Measurements from ENCODE around the gene LORICRIN. TPM values are rescaled to one million over a fixed set of nuclear protein-coding genes. Genes with fewer than 3 reads are reported as not detected.

The LORICRIN gene
- total RNA-seq, 1 experiment from 2014 or later, result not detected

DNA sequence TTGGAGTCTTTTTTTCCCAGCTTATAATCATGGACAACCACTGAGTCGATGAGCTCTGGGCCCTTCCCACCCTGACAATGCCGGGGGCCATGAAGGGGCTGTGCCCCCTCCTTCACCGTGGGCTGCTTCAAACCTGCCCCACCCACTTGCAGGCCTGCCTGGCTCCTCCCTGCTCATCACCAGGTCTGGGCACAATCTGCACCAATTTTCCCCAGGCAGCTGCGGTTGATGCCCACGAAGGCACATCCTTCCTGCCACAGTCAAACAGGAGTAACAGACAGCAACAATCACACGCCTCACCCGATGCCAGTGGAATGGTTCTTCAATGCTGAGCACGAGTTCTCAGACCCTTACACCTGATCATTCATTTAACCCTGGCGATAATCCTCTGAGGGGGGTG, 34.4 kb downstream of the LORICRIN start:
- no peaks in the 10 kb centered on the region for H3K27me3 ChIP-seq (ENCODE audit: control insufficient read depth, insufficient read depth, low read length)
- DNase-seq (ENCODE audit: low read depth, low spot score) (no peak), ATAC-seq (no peak)
- H3K4me1 ChIP-seq (ENCODE audit: control insufficient read depth, insufficient read depth, low read length), result no peaks in the 10 kb centered on the region
- TF ChIP-seq, protein P1, sequence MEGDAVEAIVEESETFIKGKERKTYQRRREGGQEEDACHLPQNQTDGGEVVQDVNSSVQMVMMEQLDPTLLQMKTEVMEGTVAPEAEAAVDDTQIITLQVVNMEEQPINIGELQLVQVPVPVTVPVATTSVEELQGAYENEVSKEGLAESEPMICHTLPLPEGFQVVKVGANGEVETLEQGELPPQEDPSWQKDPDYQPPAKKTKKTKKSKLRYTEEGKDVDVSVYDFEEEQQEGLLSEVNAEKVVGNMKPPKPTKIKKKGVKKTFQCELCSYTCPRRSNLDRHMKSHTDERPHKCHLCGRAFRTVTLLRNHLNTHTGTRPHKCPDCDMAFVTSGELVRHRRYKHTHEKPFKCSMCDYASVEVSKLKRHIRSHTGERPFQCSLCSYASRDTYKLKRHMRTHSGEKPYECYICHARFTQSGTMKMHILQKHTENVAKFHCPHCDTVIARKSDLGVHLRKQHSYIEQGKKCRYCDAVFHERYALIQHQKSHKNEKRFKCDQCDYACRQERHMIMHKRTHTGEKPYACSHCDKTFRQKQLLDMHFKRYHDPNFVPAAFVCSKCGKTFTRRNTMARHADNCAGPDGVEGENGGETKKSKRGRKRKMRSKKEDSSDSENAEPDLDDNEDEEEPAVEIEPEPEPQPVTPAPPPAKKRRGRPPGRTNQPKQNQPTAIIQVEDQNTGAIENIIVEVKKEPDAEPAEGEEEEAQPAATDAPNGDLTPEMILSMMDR (IDR thresholded peaks at IDR 0.05), result no peak
- TF ChIP-seq TCF7L2 (IDR thresholded peaks at IDR 0.05; ENCODE audit: low read depth, low read length), result no peak
- no peak overlapping the region for H3K4me3 ChIP-seq (ENCODE audit: low read depth in 2 of 2, low read length in 2 of 2)
- in situ Hi-C loops (cut with HindIII; ENCODE audit: low pct_unique_long_range_greater_than_20kb, low sequenced_read_pairs), result no loop called here
- no peaks in the 10 kb centered on the region for H3K36me3 ChIP-seq (ENCODE audit: control insufficient read depth, insufficient read depth, low read length)
- no peaks in the 10 kb centered on the region for H3K9me3 ChIP-seq (ENCODE audit: control insufficient read depth, insufficient read depth, low read depth, low read length)
- H3K27ac ChIP-seq (ENCODE audit: low read length), result no peak overlapping the region
- BruUV-seq (replicated peaks), result no TSS peak
- intact Hi-C loops (cut with micrococcal nuclease; ENCODE audit: unreplicated experiment), result no loop called here
- CTCF ChIA-PET, result no interaction called here
- POLR2A ChIA-PET, result no interaction called here

DNA sequence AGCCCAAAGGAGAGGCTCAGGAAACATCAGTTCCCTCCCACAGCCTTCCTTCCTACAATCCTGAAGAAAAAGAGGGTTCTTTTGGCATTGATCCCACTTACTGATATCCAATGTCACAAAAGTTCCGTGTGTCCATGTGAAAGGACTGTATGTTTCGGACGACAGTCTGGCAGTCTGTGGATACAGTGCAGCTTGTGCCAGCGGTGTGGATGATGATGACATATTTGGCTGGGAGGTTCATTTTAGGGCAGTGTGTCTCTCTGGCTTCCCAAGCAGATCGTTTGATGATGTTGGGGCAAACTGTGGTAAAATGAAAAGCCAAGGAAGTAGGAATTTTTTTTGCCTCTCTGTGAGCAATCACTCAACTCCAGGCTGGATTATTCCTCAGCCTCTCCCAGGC, 42.8 kb downstream of the LORICRIN start:
- no peak for TF ChIP-seq POLR2AphosphoS5 (IDR thresholded peaks at IDR 0.05; ENCODE audit: low read depth, low read length)
- no peak for TF ChIP-seq TCF7L2 (IDR thresholded peaks at IDR 0.05; ENCODE audit: low read depth, low read length)
- TF ChIP-seq, protein P1 (IDR thresholded peaks at IDR 0.05), result no peak
- TF ChIP-seq SIN3A (IDR thresholded peaks at IDR 0.05; ENCODE audit: borderline replicate concordance, insufficient read depth, low read depth, low read length), result no peak
- TF ChIP-seq, protein P2, sequence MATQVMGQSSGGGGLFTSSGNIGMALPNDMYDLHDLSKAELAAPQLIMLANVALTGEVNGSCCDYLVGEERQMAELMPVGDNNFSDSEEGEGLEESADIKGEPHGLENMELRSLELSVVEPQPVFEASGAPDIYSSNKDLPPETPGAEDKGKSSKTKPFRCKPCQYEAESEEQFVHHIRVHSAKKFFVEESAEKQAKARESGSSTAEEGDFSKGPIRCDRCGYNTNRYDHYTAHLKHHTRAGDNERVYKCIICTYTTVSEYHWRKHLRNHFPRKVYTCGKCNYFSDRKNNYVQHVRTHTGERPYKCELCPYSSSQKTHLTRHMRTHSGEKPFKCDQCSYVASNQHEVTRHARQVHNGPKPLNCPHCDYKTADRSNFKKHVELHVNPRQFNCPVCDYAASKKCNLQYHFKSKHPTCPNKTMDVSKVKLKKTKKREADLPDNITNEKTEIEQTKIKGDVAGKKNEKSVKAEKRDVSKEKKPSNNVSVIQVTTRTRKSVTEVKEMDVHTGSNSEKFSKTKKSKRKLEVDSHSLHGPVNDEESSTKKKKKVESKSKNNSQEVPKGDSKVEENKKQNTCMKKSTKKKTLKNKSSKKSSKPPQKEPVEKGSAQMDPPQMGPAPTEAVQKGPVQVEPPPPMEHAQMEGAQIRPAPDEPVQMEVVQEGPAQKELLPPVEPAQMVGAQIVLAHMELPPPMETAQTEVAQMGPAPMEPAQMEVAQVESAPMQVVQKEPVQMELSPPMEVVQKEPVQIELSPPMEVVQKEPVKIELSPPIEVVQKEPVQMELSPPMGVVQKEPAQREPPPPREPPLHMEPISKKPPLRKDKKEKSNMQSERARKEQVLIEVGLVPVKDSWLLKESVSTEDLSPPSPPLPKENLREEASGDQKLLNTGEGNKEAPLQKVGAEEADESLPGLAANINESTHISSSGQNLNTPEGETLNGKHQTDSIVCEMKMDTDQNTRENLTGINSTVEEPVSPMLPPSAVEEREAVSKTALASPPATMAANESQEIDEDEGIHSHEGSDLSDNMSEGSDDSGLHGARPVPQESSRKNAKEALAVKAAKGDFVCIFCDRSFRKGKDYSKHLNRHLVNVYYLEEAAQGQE (IDR thresholded peaks at IDR 0.05; ENCODE audit: insufficient read depth in 1 of 2, low read depth in 2 of 2, low read length in 1 of 2), result no peak
- Histone ChIP-seq H3K4me3 (ENCODE audit: low read depth in 2 of 2, low read length in 2 of 2) (no peak overlapping the region), H3K27me3 (ENCODE audit: control insufficient read depth, insufficient read depth, low read length) (peaks cover 4% of the 10 kb centered on the region), H3K36me3 (ENCODE audit: control insufficient read depth, insufficient read depth, low read length) (no peaks in the 10 kb centered on the region), H3K9me3 (ENCODE audit: control insufficient read depth, insufficient read depth, low read depth, low read length) (no peaks in the 10 kb centered on the region), H3K27ac (ENCODE audit: low read length) (no peak overlapping the region), H3K4me1 (ENCODE audit: control insufficient read depth, insufficient read depth, low read length) (no peaks in the 10 kb centered on the region)
- CTCF ChIA-PET, result no interaction called here
- no TSS peak for BruUV-seq (replicated peaks)
- ATAC-seq (no peak), DNase-seq (ENCODE audit: low read depth, low spot score) (no peak)
- in situ Hi-C loops (cut with HindIII; ENCODE audit: low pct_unique_long_range_greater_than_20kb, low sequenced_read_pairs), result no loop called here
- POLR2A ChIA-PET, result no interaction called here
- intact Hi-C loops (cut with micrococcal nuclease; ENCODE audit: unreplicated experiment), result no loop called here

DNA sequence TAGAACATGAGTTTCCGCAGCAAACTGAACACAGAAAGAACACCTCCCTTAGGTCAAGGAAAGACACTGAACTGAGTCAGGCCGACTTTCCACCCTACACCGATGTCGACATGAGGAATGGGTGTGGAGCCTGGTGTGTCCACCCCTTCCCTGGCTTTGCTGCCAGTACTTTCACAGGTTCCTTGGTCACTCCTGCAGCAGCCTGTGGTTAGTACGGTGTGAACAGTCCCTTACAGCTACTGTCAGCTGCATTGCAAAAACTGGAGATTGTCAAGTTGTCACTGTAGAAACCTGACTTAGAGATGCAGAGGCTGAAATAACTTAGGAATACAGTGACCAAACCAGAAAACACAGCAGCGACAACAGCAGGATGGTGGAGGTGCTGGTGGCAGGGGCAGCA, 46.2 kb downstream of the LORICRIN start:
- TF ChIP-seq, protein P2 (IDR thresholded peaks at IDR 0.05; ENCODE audit: insufficient read depth in 1 of 2, low read depth in 2 of 2, low read length in 1 of 2), result no peak
- TF ChIP-seq TCF7L2 (IDR thresholded peaks at IDR 0.05; ENCODE audit: low read depth, low read length), result no peak
- TF ChIP-seq, protein P1 (IDR thresholded peaks at IDR 0.05), result no peak
- TF ChIP-seq POLR2AphosphoS5 (IDR thresholded peaks at IDR 0.05; ENCODE audit: low read depth, low read length), result no peak
- TF ChIP-seq SIN3A (IDR thresholded peaks at IDR 0.05; ENCODE audit: borderline replicate concordance, insufficient read depth, low read depth, low read length), result no peak
- ATAC-seq (no peak), DNase-seq (ENCODE audit: low read depth, low spot score) (no peak)
- Histone ChIP-seq H3K4me3 (ENCODE audit: low read depth in 2 of 2, low read length in 2 of 2) (no peak overlapping the region), H3K27ac (ENCODE audit: low read length) (no peak overlapping the region), H3K36me3 (ENCODE audit: control insufficient read depth, insufficient read depth, low read length) (no peaks in the 10 kb centered on the region), H3K27me3 (ENCODE audit: control insufficient read depth, insufficient read depth, low read length) (peaks cover 4% of the 10 kb centered on the region), H3K9me3 (ENCODE audit: control insufficient read depth, insufficient read depth, low read depth, low read length) (no peaks in the 10 kb centered on the region), H3K4me1 (ENCODE audit: control insufficient read depth, insufficient read depth, low read length) (no peaks in the 10 kb centered on the region)
- ChIA-PET CTCF (no interaction called here), POLR2A (interaction anchor here (0.5 kb wide), 1 partner anchor 10 kb away, joined by 3 read pairs; no protein-coding TSS in a partner anchor)
- in situ Hi-C loops (cut with HindIII; ENCODE audit: low pct_unique_long_range_greater_than_20kb, low sequenced_read_pairs), result no loop called here
- BruUV-seq (replicated peaks), result no TSS peak
- intact Hi-C loops (cut with micrococcal nuclease; ENCODE audit: unreplicated experiment), result no loop called here

All from Panc1 (cell line).